Suprapubic skin (tissue), 4 donors: ENCODE results near the gene NUDT8. TPM values are rescaled to one million over a fixed set of nuclear protein-coding genes. Genes with fewer than 3 reads are reported as not detected.
"Not testable (repeated sequence)": the region's sequence is repeated elsewhere in the genome, so short reads cannot be mapped to it uniquely, and the experiment has no call there.

Source experiments
- DNase-seq, 2 donors: peaks; one replicate each; pipeline ENCODE4 v3.0.0-alpha.2; 2019; ENCODE audit warnings: low spot score in 2 of 2
- H3K27ac ChIP-seq: fragments of 200-600 bp; sonication (generic); one replicate; pipeline ENCODE4 v1.5.1; 2019
- H3K27me3 ChIP-seq: fragments of 200-600 bp; sonication (generic); one replicate; pipeline ENCODE4 v1.5.1; 2019
- H3K36me3 ChIP-seq: fragments of 200-600 bp; sonication (generic); one replicate; pipeline ENCODE4 v1.5.1; 2019
- H3K4me1 ChIP-seq: fragments of 200-600 bp; sonication (generic); one replicate; pipeline ENCODE4 v1.5.1; 2019
- H3K4me3 ChIP-seq: fragments of 200-600 bp; sonication (generic); one replicate; pipeline ENCODE4 v1.5.1; 2019; ENCODE audit warnings: mild to moderate bottlenecking
- H3K9me3 ChIP-seq: fragments of 200-600 bp; sonication (generic); one replicate; pipeline ENCODE4 v1.5.1; 2019
- CTCF ChIP-seq, 2 donors: fragments of 200-600 bp in 1 of 2; fragments of 450-650 bp in 1 of 2; sonication (generic) in 1 of 2; IDR thresholded peaks; one replicate each; pipeline ENCODE4 v1.5.1; 2016 to 2019; ENCODE audit warnings: antibody characterized with exemption in 2 of 2, mild to moderate bottlenecking in 1 of 2, moderate library complexity in 1 of 2
- EP300 ChIP-seq: sonication (generic); formaldehyde crosslinking; IDR thresholded peaks from one replicate; pipeline ENCODE4 v1.6.1; 2017; ENCODE audit warnings: antibody characterized with exemption
- POLR2A ChIP-seq, 2 donors: fragments of 450-650 bp; IDR thresholded peaks; one replicate each; pipeline ENCODE4 v1.6.1; 2017; ENCODE audit warnings: antibody characterized with exemption in 2 of 2, mild to moderate bottlenecking in 2 of 2, moderate library complexity in 2 of 2
- POLR2AphosphoS5 ChIP-seq, 3 donors: sonication (generic); formaldehyde crosslinking; IDR thresholded peaks; one replicate each; pipeline ENCODE4 v1.6.1; 2017; ENCODE audit warnings: antibody characterized with exemption in 3 of 3
- WGBS: methylation state at CpG from one replicate; pipeline ENCODE4 v1.1.5; 2018; 5-methylcytosine and 5-hydroxymethylcytosine counted together
- total RNA-seq, 4 donors: library from RNA; depleted of rRNA; stranded (reverse); fragments of >200 nt; gene quantifications; one replicate each; pipeline ENCODE4 v1.1.0, GENCODE V29; 2016

Gene NUDT8
- total RNA-seq, 4 donors from 2014 or later: 33.9 to 48.8 (median 46.3) TPM

- no peak for DNase-seq
- H3K9me3 ChIP-seq: no peaks in the 10 kb centered on the region
- WGBS: 65% methylated on average over 3 of the region's 3 CpGs
- no peak overlapping the region for H3K27ac ChIP-seq
- TF ChIP-seq POLR2AphosphoS5 (IDR thresholded peaks at IDR 0.05) (no peak), POLR2A (IDR thresholded peaks at IDR 0.05) (no peak), CTCF (IDR thresholded peaks at IDR 0.05) (no peak), EP300 (no peak)
- H3K4me1 ChIP-seq: peaks cover 9% of the 10 kb centered on the region
- no peak overlapping the region for H3K4me3 ChIP-seq
- no peaks in the 10 kb centered on the region for H3K27me3 ChIP-seq
- H3K36me3 ChIP-seq: no peaks in the 10 kb centered on the region
Observed at GRCh38 chr11:67594480-67594879, 35.3 kb downstream of the NUDT8 start.

GRCh38 chr11:67593565-67593905 is 36.2 kb downstream of the NUDT8 start:
- TF ChIP-seq CTCF (IDR thresholded peaks at IDR 0.05) (no peak), POLR2A (IDR thresholded peaks at IDR 0.05) (no peak), POLR2AphosphoS5 (IDR thresholded peaks at IDR 0.05) (no peak), EP300 (no peak)

GRCh38 chr11:67592880-67593564 is 36.7 kb downstream of the NUDT8 start:
- no peak overlapping the region for H3K27ac ChIP-seq
- no peak for TF ChIP-seq EP300
- no peak for TF ChIP-seq CTCF (IDR thresholded peaks at IDR 0.05)
- TF ChIP-seq POLR2AphosphoS5 (IDR thresholded peaks at IDR 0.05): no peak
- no peak for TF ChIP-seq POLR2A (IDR thresholded peaks at IDR 0.05)
- peaks cover 5% of the 10 kb centered on the region for H3K36me3 ChIP-seq
- 48% methylated on average over 12 of the region's 12 CpGs for WGBS
- no peak for DNase-seq
- no peak overlapping the region for H3K4me3 ChIP-seq
- no peaks in the 10 kb centered on the region for H3K27me3 ChIP-seq
- H3K9me3 ChIP-seq: no peaks in the 10 kb centered on the region
- H3K4me1 ChIP-seq: peaks cover 9% of the 10 kb centered on the region

More at GRCh38 chr11:67593565-67593905, 36.2 kb downstream of the NUDT8 start:
- H3K27ac ChIP-seq: no peak overlapping the region
- 45% methylated on average over 3 of the region's 3 CpGs for WGBS
- DNase-seq: no peak
- no peaks in the 10 kb centered on the region for H3K36me3 ChIP-seq
- no peak overlapping the region for H3K4me3 ChIP-seq
- no peaks in the 10 kb centered on the region for H3K27me3 ChIP-seq
- peaks cover 9% of the 10 kb centered on the region for H3K4me1 ChIP-seq
- no peaks in the 10 kb centered on the region for H3K9me3 ChIP-seq

GRCh38 chr11:67588899-67589415 is 40.8 kb downstream of the NUDT8 start:
- peaks cover 28% of the 10 kb centered on the region for H3K4me1 ChIP-seq
- H3K27me3 ChIP-seq, H3K27ac ChIP-seq, H3K9me3 ChIP-seq, H3K4me3 ChIP-seq, DNase-seq: not testable (repeated sequence)
- H3K36me3 ChIP-seq: peaks cover 26% of the 10 kb centered on the region
- WGBS: 84% methylated on average over 11 of the region's 11 CpGs

GRCh38 chr11:67588136-67588503 is 41.6 kb downstream of the NUDT8 start:
- Histone ChIP-seq H3K4me1 (peaks cover 25% of the 10 kb centered on the region), H3K36me3 (peaks cover 26% of the 10 kb centered on the region), H3K9me3 (no peaks in the 10 kb centered on the region), H3K27ac (no peak overlapping the region), H3K4me3 (no peak overlapping the region), H3K27me3 (no peaks in the 10 kb centered on the region)
- 85% methylated on average over 1 of the region's 1 CpG for WGBS
- DNase-seq: no peak
- TF ChIP-seq CTCF (IDR thresholded peaks at IDR 0.05) (no peak), POLR2A (IDR thresholded peaks at IDR 0.05) (no peak)
